Muscle of back (tissue), 11 donors: Measurements from ENCODE around the gene SF3A1. TPM values are rescaled to one million over a fixed set of nuclear protein-coding genes. Genes with fewer than 3 reads are reported as not detected.

Experiments used
- DNase-seq, 3 donors: peaks; one replicate each; pipeline versions ENCODE4 v3.0.0 to v3.0.0-alpha.2; 2013
- polyA plus RNA-seq, 10 donors: library from polyadenylated mRNA; unstranded; fragments of 120-200 nt; gene quantifications; one replicate each; pipeline ENCODE4 v1.2.1, GENCODE V29; 2013; ENCODE audit not compliant: insufficient read length in 10 of 10

The SF3A1 gene
- polyA plus RNA-seq, 10 donors = 63.8 to 95.9 (median 73.0) TPM

- DNase-seq = peak; percentile 97 to 99 (median 97)
These were observed 67.3 kb downstream of the SF3A1 start, which contains the start of gene CASTOR1 for GRCh38 chr22:30289141-30289979. CASTOR1 (minus strand) TSS chr22:30289505; CDS start chr22:30289497, 8 bp downstream.

- DNase-seq = no peak
These were observed 68.1 kb downstream of the SF3A1 start for GRCh38 chr22:30288419-30289140.

- DNase-seq = peak; percentile 76 to 91 (median 85)
These were observed 68.9 kb downstream of the SF3A1 start for GRCh38 chr22:30287648-30288418.

GRCh38 chr22:30286813-30287647 lies 69.7 kb downstream of the SF3A1 start:
- peak in 1 of 3 donors; percentile 68 for DNase-seq

GRCh38 chr22:30286331-30286730 lies 70.4 kb downstream of the SF3A1 start:
- DNase-seq = no peak

- DNase-seq = no peak
These were observed 70.9 kb downstream of the SF3A1 start for GRCh38 chr22:30285846-30286200.

- no peak for DNase-seq
These were observed 71.4 kb downstream of the SF3A1 start for GRCh38 chr22:30285176-30285845.

- DNase-seq = no peak
These were observed 72.0 kb downstream of the SF3A1 start for GRCh38 chr22:30284666-30285065.

GRCh38 chr22:30284172-30284571 lies 72.5 kb downstream of the SF3A1 start:
- DNase-seq = no peak

- no peak for DNase-seq
These were observed 73.4 kb downstream of the SF3A1 start for GRCh38 chr22:30283342-30283741.

- DNase-seq = no peak
These were observed 74.1 kb downstream of the SF3A1 start for GRCh38 chr22:30282616-30283046.

Other genes with a start within 250 kb of the SF3A1 start
- gene LIF, start 110.1 kb downstream of the SF3A1 start, polyA plus RNA-seq = 1 to 10 TPM in 3 of 10 donors, under 1 TPM in 7; 0.62 to 1.5 (median 0.80) TPM
- under 1 TPM; 0.17 to 0.43 (median 0.29) TPM for gene OSM, start 90.0 kb downstream of the SF3A1 start, polyA plus RNA-seq
- 1 to 10 TPM; 2.1 to 6.3 (median 3.8) TPM for gene CASTOR1, start 67.4 kb downstream of the SF3A1 start, polyA plus RNA-seq
- 1 to 10 TPM; 5.0 to 9.5 (median 7.0) TPM for gene TBC1D10A, start 30.0 kb downstream of the SF3A1 start, polyA plus RNA-seq
- gene CCDC157, start 113 bp upstream of the SF3A1 start, polyA plus RNA-seq = 1 to 10 TPM in 8 of 10 donors, under 1 TPM in 2; 0.80 to 1.9 (median 1.3) TPM
- gene RNF215, start 30.5 kb upstream of the SF3A1 start, polyA plus RNA-seq = 10 to 100 TPM in 9 of 10 donors, 1 to 10 TPM in 1; 8.8 to 15.6 (median 11.1) TPM
- gene SEC14L2, start 40.1 kb upstream of the SF3A1 start, polyA plus RNA-seq = 1 to 10 TPM; 1.2 to 2.8 (median 2.0) TPM
- gene MTFP1, start 68.9 kb upstream of the SF3A1 start, polyA plus RNA-seq = 1 to 10 TPM; 4.1 to 8.5 (median 5.6) TPM
- gene SEC14L3, start 115.1 kb upstream of the SF3A1 start, polyA plus RNA-seq = under 1 TPM in 2 of 10 donors, not detected in 8; 0.08 to 0.10 TPM
- gene SEC14L4, start 148.8 kb upstream of the SF3A1 start, polyA plus RNA-seq = under 1 TPM in 9 of 10 donors, not detected in 1; 0.08 to 0.29 (median 0.18) TPM
- gene SEC14L6, start 189.8 kb upstream of the SF3A1 start, polyA plus RNA-seq = under 1 TPM; 0.18 to 0.94 (median 0.26) TPM
- 1 to 10 TPM; 3.1 to 7.6 (median 6.4) TPM for gene GAL3ST1, start 217.8 kb upstream of the SF3A1 start, polyA plus RNA-seq
- gene PES1, start 235.0 kb upstream of the SF3A1 start, polyA plus RNA-seq = 10 to 100 TPM; 36.7 to 53.4 (median 45.2) TPM